Liver (tissue), 9 donors: Measurements from ENCODE around the gene RBKS. TPM values are rescaled to one million over a fixed set of nuclear protein-coding genes. Genes with fewer than 3 reads are reported as not detected.

Source experiments
- DNase-seq: peaks from one replicate; pipeline ENCODE4 v3.0.0-alpha.2; 2017; ENCODE audit warnings: low spot score
- H3K27ac ChIP-seq, 2 donors: one replicate each; pipeline ENCODE4 v1.7.0; 2013; ENCODE audit warnings: inconsistent platforms in 2 of 2, low read length in 2 of 2, control low read depth in 1 of 2, low read depth in 1 of 2, mild to moderate bottlenecking in 1 of 2
- H3K27me3 ChIP-seq, 4 donors: one replicate each; pipeline versions ENCODE4 v1.6.1 to v1.7.0; 2013; ENCODE audit warnings: low read length in 3 of 4, inconsistent platforms in 1 of 4, mild to moderate bottlenecking in 1 of 4, moderate library complexity in 1 of 4; ENCODE audit not compliant: control insufficient read depth in 4 of 4, insufficient read depth in 4 of 4
- H3K36me3 ChIP-seq, 4 donors: one replicate each; pipeline versions ENCODE4 v1.6.1 to v1.7.0; 2013; ENCODE audit warnings: low read length in 3 of 4, mild to moderate bottlenecking in 3 of 4, low read depth in 1 of 4, moderate library complexity in 1 of 4; ENCODE audit not compliant: control insufficient read depth in 4 of 4, insufficient read depth in 3 of 4
- H3K4me1 ChIP-seq, 4 donors: one replicate each; pipeline versions ENCODE4 v1.6.1 to v1.7.0; 2013; ENCODE audit warnings: low read length in 3 of 4, mild to moderate bottlenecking in 3 of 4, moderate library complexity in 1 of 4; ENCODE audit not compliant: control insufficient read depth in 4 of 4, insufficient read depth in 4 of 4
- H3K4me3 ChIP-seq, 3 donors: one replicate each; pipeline versions ENCODE4 v1.6.1 to v1.7.0; 2013; ENCODE audit warnings: low read length in 3 of 3, control low read depth in 1 of 3, low read depth in 1 of 3, mild to moderate bottlenecking in 1 of 3
- H3K9ac ChIP-seq, 2 donors: one replicate each; pipeline ENCODE4 v1.7.0; 2013; ENCODE audit warnings: low read length in 2 of 2, mild to moderate bottlenecking in 2 of 2, moderate library complexity in 2 of 2, control low read depth in 1 of 2, low read depth in 1 of 2
- H3K9me3 ChIP-seq, 4 donors: one replicate each; pipeline versions ENCODE4 v1.6.1 to v1.7.0; 2013; ENCODE audit warnings: low read length in 3 of 4; ENCODE audit not compliant: control insufficient read depth in 4 of 4
- EGR1 ChIP-seq, 2 donors: IDR thresholded peaks; 2 replicates each; pipeline ENCODE4 v1.6.1; 2016 to 2018; ENCODE audit warnings: antibody characterized with exemption in 2 of 2, low read depth in 2 of 2
- FOXA1 ChIP-seq: IDR thresholded peaks from 2 replicates; pipeline ENCODE4 v1.6.1; 2016; ENCODE audit warnings: antibody characterized with exemption
- FOXA2 ChIP-seq: IDR thresholded peaks from 2 replicates; pipeline ENCODE4 v1.6.1; 2016; ENCODE audit warnings: antibody characterized with exemption
- GABPA ChIP-seq, 2 donors: IDR thresholded peaks in 1 of 2; conservative IDR thresholded peaks in 1 of 2; 2 replicates each; pipeline ENCODE4 v1.6.1; 2016; ENCODE audit warnings: antibody characterized with exemption in 2 of 2, mild to moderate bottlenecking in 1 of 2, moderate library complexity in 1 of 2
- HNF4A ChIP-seq, 2 donors: conservative IDR thresholded peaks; 2 replicates each; pipeline ENCODE4 v1.6.1; 2016; ENCODE audit warnings: antibody characterized with exemption in 2 of 2, mild to moderate bottlenecking in 2 of 2
- HNF4G ChIP-seq: IDR thresholded peaks from 2 replicates; pipeline ENCODE4 v1.6.1; 2016; ENCODE audit warnings: antibody characterized with exemption
- JUND ChIP-seq, 2 donors: IDR thresholded peaks; 2 replicates each; pipeline ENCODE4 v1.6.1; 2016; ENCODE audit warnings: antibody characterized with exemption in 2 of 2
- NR2F2 ChIP-seq: IDR thresholded peaks from 2 replicates; pipeline ENCODE4 v1.6.1; 2016; ENCODE audit warnings: antibody characterized with exemption
- RAD21 ChIP-seq, 2 donors: IDR thresholded peaks; 2 replicates each; pipeline ENCODE4 v1.6.1; 2016; ENCODE audit warnings: antibody characterized with exemption in 2 of 2, mild to moderate bottlenecking in 2 of 2
- RXRA ChIP-seq, 2 donors: IDR thresholded peaks; 2 replicates each; pipeline ENCODE4 v1.6.1; 2017 to 2018; ENCODE audit warnings: antibody characterized with exemption in 2 of 2, mild to moderate bottlenecking in 1 of 2
- SP1 ChIP-seq: IDR thresholded peaks from 2 replicates; pipeline ENCODE4 v1.6.1; 2018; ENCODE audit warnings: antibody characterized with exemption, mild to moderate bottlenecking
- TAF1 ChIP-seq: conservative IDR thresholded peaks from 2 replicates; pipeline ENCODE4 v1.6.1; 2016; ENCODE audit warnings: antibody characterized with exemption, mild to moderate bottlenecking
- YY1 ChIP-seq: IDR thresholded peaks from 2 replicates; pipeline ENCODE4 v1.6.1; 2016; ENCODE audit warnings: antibody characterized with exemption, mild to moderate bottlenecking
- WGBS: extraction: QIAGEN DNeasy Blood & Tissue Kit; methylation state at CpG from one replicate; pipeline ENCODE4 v1.1.7; 2013; 5-methylcytosine and 5-hydroxymethylcytosine counted together
- polyA plus RNA-seq, 2 donors: library from polyadenylated mRNA; stranded (reverse) in 1 of 2; unstranded in 1 of 2; fragments of 200-250 nt in 1 of 2; fragments of >200 nt in 1 of 2; fragmentation: Nextera tagmentation in 1 of 2; extraction: Ambion mirVana in 1 of 2; gene quantifications; one replicate each; pipeline versions ENCODE4 v1.2.1 to v1.2.3, GENCODE V29; 2013 to 2015
- total RNA-seq, 2 donors: library from RNA; depleted of rRNA; stranded (reverse); fragments of >200 nt; gene quantifications; one replicate each; pipeline ENCODE4 v1.2.3, GENCODE V29; 2014
- TF ChIP-seq, protein P1 (sequence below): IDR thresholded peaks from 2 replicates; pipeline ENCODE4 v1.6.1; 2016; ENCODE audit warnings: antibody characterized with exemption, mild to moderate bottlenecking
- TF ChIP-seq, protein P2 (sequence below): IDR thresholded peaks from 2 replicates; pipeline ENCODE4 v1.6.1; 2016; ENCODE audit warnings: antibody characterized with exemption
- TF ChIP-seq, protein P3 (sequence below): IDR thresholded peaks from 2 replicates; pipeline ENCODE4 v1.6.1; 2016; ENCODE audit warnings: antibody characterized with exemption
- TF ChIP-seq, protein P4 (sequence below): IDR thresholded peaks from 2 replicates; pipeline ENCODE4 v1.6.1; 2016; ENCODE audit warnings: antibody characterized with exemption
- donor health status: healthy.
- donor health status: healthy.
- donor health status: healthy.
- donor health status: healthy.
- donor health status: healthy.

Gene RBKS
- total and polyA plus RNA-seq, 4 donors = 6.3 to 18.8 (median 15.2) TPM

DNA sequence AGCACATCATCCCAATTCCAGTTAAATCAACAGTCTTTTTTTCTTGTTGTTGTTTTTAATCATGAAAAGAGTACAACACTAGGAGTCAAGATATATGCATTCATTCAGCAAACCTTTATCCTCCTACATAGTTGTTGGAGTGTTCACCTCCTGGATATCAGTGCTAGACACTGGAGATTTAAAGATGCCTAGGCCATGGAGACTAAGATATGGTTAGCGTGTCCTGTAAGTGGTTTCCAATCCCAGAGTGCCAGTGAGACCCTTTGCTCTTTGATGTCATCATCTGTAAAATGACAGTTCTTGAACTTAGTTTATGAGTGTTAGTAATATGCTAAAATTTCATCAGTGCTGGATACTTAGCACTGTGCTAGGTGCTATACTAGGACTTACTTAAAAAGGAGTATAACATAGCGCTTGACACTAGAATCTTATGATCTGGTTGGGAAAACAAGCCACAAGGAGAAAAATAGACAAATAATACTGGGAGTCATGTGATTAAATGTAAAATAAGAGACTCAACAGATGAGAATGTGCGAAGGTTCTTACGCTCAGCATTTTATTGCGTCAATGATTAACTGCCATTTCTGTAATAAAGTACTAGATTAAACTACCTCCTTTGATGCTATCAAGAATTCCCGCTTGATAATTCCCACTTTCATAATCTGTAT, 31.8 kb upstream of the RBKS start (continued):
- TF ChIP-seq RAD21 (IDR thresholded peaks at IDR 0.05) (no peak), NR2F2 (no peak), EGR1 (IDR thresholded peaks at IDR 0.05; ENCODE audit: low read depth in 2 of 2) (no peak)

DNA sequence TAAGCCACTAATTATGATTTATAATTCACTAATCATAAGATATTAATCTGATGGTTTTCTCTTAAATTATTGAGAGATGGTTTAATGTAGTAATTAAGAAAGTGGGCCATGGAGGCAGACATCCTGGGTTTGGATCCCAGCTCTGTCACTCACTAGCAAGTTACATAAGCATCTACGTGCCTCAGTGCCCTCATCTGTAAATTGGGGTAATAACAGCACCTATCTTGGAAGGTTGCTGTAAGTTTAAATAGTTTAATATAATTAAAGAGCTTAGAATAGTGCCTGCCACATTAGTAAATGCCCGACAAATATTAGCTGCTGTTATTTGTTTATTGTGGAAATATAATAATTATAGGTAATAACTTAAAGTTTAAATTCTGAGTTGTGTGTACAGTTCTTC, 31.2 kb upstream of the RBKS start:
- no peak overlapping the region for H3K27ac ChIP-seq
- no peaks in the 10 kb centered on the region for H3K36me3 ChIP-seq
- TF ChIP-seq EGR1 (IDR thresholded peaks at IDR 0.05; ENCODE audit: low read depth in 2 of 2) (no peak), RXRA (IDR thresholded peaks at IDR 0.05) (no peak), NR2F2 (no peak), TAF1 (no peak), FOXA1 (no peak), JUND (IDR thresholded peaks at IDR 0.05) (no peak), SP1 (no peak), HNF4A (conservative IDR thresholded peaks at IDR 0.05) (no peak), FOXA2 (no peak), GABPA (IDR thresholded peaks at IDR 0.05 in 1 of 2, conservative IDR thresholded peaks at IDR 0.05 in 1 of 2) (no peak), YY1 (no peak), HNF4G (no peak)
- TF ChIP-seq, protein P1, sequence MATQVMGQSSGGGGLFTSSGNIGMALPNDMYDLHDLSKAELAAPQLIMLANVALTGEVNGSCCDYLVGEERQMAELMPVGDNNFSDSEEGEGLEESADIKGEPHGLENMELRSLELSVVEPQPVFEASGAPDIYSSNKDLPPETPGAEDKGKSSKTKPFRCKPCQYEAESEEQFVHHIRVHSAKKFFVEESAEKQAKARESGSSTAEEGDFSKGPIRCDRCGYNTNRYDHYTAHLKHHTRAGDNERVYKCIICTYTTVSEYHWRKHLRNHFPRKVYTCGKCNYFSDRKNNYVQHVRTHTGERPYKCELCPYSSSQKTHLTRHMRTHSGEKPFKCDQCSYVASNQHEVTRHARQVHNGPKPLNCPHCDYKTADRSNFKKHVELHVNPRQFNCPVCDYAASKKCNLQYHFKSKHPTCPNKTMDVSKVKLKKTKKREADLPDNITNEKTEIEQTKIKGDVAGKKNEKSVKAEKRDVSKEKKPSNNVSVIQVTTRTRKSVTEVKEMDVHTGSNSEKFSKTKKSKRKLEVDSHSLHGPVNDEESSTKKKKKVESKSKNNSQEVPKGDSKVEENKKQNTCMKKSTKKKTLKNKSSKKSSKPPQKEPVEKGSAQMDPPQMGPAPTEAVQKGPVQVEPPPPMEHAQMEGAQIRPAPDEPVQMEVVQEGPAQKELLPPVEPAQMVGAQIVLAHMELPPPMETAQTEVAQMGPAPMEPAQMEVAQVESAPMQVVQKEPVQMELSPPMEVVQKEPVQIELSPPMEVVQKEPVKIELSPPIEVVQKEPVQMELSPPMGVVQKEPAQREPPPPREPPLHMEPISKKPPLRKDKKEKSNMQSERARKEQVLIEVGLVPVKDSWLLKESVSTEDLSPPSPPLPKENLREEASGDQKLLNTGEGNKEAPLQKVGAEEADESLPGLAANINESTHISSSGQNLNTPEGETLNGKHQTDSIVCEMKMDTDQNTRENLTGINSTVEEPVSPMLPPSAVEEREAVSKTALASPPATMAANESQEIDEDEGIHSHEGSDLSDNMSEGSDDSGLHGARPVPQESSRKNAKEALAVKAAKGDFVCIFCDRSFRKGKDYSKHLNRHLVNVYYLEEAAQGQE = no peak
- TF ChIP-seq, protein P2, sequence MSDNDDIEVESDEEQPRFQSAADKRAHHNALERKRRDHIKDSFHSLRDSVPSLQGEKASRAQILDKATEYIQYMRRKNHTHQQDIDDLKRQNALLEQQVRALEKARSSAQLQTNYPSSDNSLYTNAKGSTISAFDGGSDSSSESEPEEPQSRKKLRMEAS = no peak
- TF ChIP-seq, protein P3, sequence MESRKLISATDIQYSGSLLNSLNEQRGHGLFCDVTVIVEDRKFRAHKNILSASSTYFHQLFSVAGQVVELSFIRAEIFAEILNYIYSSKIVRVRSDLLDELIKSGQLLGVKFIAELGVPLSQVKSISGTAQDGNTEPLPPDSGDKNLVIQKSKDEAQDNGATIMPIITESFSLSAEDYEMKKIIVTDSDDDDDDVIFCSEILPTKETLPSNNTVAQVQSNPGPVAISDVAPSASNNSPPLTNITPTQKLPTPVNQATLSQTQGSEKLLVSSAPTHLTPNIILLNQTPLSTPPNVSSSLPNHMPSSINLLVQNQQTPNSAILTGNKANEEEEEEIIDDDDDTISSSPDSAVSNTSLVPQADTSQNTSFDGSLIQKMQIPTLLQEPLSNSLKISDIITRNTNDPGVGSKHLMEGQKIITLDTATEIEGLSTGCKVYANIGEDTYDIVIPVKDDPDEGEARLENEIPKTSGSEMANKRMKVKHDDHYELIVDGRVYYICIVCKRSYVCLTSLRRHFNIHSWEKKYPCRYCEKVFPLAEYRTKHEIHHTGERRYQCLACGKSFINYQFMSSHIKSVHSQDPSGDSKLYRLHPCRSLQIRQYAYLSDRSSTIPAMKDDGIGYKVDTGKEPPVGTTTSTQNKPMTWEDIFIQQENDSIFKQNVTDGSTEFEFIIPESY = no peak
- TF ChIP-seq, protein P4, sequence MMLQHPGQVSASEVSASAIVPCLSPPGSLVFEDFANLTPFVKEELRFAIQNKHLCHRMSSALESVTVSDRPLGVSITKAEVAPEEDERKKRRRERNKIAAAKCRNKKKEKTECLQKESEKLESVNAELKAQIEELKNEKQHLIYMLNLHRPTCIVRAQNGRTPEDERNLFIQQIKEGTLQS = no peak
- H3K9me3 ChIP-seq = no peaks in the 10 kb centered on the region
- H3K4me1 ChIP-seq = peaks cover 0 to 3% (median 0%) of the 10 kb centered on the region in 4 donors
- DNase-seq = no peak
- H3K9ac ChIP-seq = no peak overlapping the region
- H3K4me3 ChIP-seq = no peak overlapping the region
- H3K27me3 ChIP-seq = no peaks in the 10 kb centered on the region
- 97% methylated on average over 2 of the region's 2 CpGs for WGBS
